Endodermal cell (in vitro differentiated cells): Measurements from ENCODE around the gene SMARCA4. TPM values are rescaled to one million over a fixed set of nuclear protein-coding genes. Genes with fewer than 3 reads are reported as not detected.

ENCODE experiments used
- DNase-seq: peaks from one replicate; pipeline ENCODE4 v3.0.0-alpha.2; 2017
- H3K27ac ChIP-seq: 2 replicates; pipeline ENCODE4 v1.5.1; 2013; ENCODE audit warnings: mild to moderate bottlenecking, low read depth, low read length, moderate library complexity
- H3K27me3 ChIP-seq: 2 replicates; pipeline ENCODE4 v1.6.1; 2013; ENCODE audit warnings: mild to moderate bottlenecking, low read length, moderate library complexity; ENCODE audit not compliant: insufficient read depth, control insufficient read depth, poor library complexity, severe bottlenecking
- H3K36me3 ChIP-seq: 2 replicates; pipeline ENCODE4 v1.7.0; 2013; ENCODE audit warnings: mild to moderate bottlenecking, low read length, moderate library complexity; ENCODE audit not compliant: control insufficient read depth, insufficient read depth
- H3K4me1 ChIP-seq: one replicate; pipeline ENCODE4 v1.7.0; 2013; ENCODE audit warnings: low read length; ENCODE audit not compliant: control insufficient read depth, insufficient read depth
- H3K4me3 ChIP-seq: 2 replicates; pipeline ENCODE4 v1.5.1; 2013; ENCODE audit warnings: mild to moderate bottlenecking, low read length, moderate library complexity
- H3K9ac ChIP-seq: 2 replicates; pipeline ENCODE4 v1.6.1; 2013; ENCODE audit warnings: mild to moderate bottlenecking, low read length, moderate library complexity; ENCODE audit not compliant: poor library complexity, severe bottlenecking; ENCODE audit errors: extremely low read depth
- H3K9me3 ChIP-seq: 2 replicates; pipeline ENCODE4 v1.6.1; 2013; ENCODE audit warnings: mild to moderate bottlenecking, low read length, moderate library complexity; ENCODE audit not compliant: control insufficient read depth
- H3K27ac Mint-ChIP-seq: 2 replicates; pipeline ENCODE4 v1.8.0; 2020; ENCODE audit warnings: mixed read lengths
- H3K27me3 Mint-ChIP-seq: 2 replicates; pipeline ENCODE4 v1.8.0; 2021; ENCODE audit warnings: mild to moderate bottlenecking, mixed read lengths; ENCODE audit not compliant: insufficient read depth
- H3K36me3 Mint-ChIP-seq: 2 replicates; pipeline ENCODE4 v1.8.0; 2020; ENCODE audit warnings: low read depth, mixed read lengths
- H3K4me1 Mint-ChIP-seq: 2 replicates; pipeline ENCODE4 v1.8.0; 2020; ENCODE audit warnings: mixed read lengths
- H3K4me3 Mint-ChIP-seq: 2 replicates; pipeline ENCODE4 v1.8.0; 2020; ENCODE audit warnings: mild to moderate bottlenecking, moderate library complexity, mixed read lengths
- H3K9me3 Mint-ChIP-seq: 2 replicates; pipeline ENCODE4 v1.8.0; 2020; ENCODE audit warnings: mild to moderate bottlenecking, mixed read lengths
- WGBS, 2 experiments: methylation state at CpG; one replicate each; pipeline versions ENCODE4 v1.1.5 to v1.1.7; 2013; ENCODE audit warnings: missing lambda C conversion rate in 2 of 2, mixed read lengths in 1 of 2; ENCODE audit not compliant: insufficient coverage in 1 of 2, insufficient read length in 1 of 2; 5-methylcytosine and 5-hydroxymethylcytosine counted together
- total RNA-seq, 2 donors: library from RNA; stranded (reverse); fragmentation: NEBNext Ultra II Directional in 1 of 2; extraction: Animal tissue kit (Norgen Biotek cat#: 25700) in 1 of 2; gene quantifications; 2 replicates in 1 of 2; 3 replicates in 1 of 2; pipeline ENCODE4 v1.2.1, GENCODE V29; 2021
- TF ChIP-seq, protein P1 (sequence below): fragments of 200-600 bp; sonication (generic); conservative IDR thresholded peaks from 2 replicates; pipeline ENCODE4 v1.5.0; 2021; ENCODE audit warnings: antibody characterized with exemption, mild to moderate bottlenecking

The SMARCA4 gene
- total RNA-seq, 2 donors from 2014 or later, result 290 to 292 TPM

GRCh38 chr19:11053817-11054195 lies 93.0 kb downstream of the SMARCA4 start:
- WGBS, 2 experiments, result 92 to 97% methylated on average over 4 of the region's 4 CpGs
- H3K4me1 ChIP-seq, result no peaks in the 10 kb centered on the region
- no peak for DNase-seq
- Mint-ChIP-seq H3K4me1 (no peaks in the 10 kb centered on the region), H3K4me3 (no peak overlapping the region), H3K27ac (no peak overlapping the region), H3K27me3 (no peaks in the 10 kb centered on the region), H3K36me3 (peaks cover 43% of the 10 kb centered on the region), H3K9me3 (no peaks in the 10 kb centered on the region)
- no peaks in the 10 kb centered on the region for H3K9me3 ChIP-seq
- H3K36me3 ChIP-seq, result peaks cover 75% of the 10 kb centered on the region
- no peak overlapping the region for H3K27ac ChIP-seq
- no peak overlapping the region for H3K9ac ChIP-seq
- H3K27me3 ChIP-seq, result no peaks in the 10 kb centered on the region
- no peak overlapping the region for H3K4me3 ChIP-seq
- TF ChIP-seq, protein P1, sequence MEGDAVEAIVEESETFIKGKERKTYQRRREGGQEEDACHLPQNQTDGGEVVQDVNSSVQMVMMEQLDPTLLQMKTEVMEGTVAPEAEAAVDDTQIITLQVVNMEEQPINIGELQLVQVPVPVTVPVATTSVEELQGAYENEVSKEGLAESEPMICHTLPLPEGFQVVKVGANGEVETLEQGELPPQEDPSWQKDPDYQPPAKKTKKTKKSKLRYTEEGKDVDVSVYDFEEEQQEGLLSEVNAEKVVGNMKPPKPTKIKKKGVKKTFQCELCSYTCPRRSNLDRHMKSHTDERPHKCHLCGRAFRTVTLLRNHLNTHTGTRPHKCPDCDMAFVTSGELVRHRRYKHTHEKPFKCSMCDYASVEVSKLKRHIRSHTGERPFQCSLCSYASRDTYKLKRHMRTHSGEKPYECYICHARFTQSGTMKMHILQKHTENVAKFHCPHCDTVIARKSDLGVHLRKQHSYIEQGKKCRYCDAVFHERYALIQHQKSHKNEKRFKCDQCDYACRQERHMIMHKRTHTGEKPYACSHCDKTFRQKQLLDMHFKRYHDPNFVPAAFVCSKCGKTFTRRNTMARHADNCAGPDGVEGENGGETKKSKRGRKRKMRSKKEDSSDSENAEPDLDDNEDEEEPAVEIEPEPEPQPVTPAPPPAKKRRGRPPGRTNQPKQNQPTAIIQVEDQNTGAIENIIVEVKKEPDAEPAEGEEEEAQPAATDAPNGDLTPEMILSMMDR, result no peak

DNA sequence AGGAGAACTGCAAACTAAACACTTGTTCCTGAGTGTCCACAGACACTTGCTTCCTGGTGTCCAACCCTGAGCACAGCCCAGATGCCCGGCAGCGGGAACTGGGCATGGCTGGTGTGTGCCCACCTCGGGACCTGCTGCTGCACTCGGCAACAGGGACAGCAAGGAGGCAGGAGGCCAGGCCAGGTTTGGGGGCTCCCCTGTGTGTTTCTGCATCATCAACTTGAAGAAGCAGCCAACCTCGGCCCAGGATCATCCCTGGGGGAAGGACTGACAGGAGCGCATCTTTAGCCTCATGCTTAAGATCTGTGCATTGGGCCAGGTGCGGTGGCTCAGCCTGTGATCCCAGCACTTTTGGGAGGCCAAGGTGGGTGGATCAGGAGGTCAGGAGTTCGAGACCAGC lies 93.4 kb downstream of the SMARCA4 start:
- Mint-ChIP-seq H3K36me3 (peaks cover 41% of the 10 kb centered on the region), H3K27me3 (no peaks in the 10 kb centered on the region), H3K9me3 (no peaks in the 10 kb centered on the region), H3K4me3 (no peak overlapping the region), H3K27ac (no peak overlapping the region), H3K4me1 (no peaks in the 10 kb centered on the region)
- Histone ChIP-seq H3K9ac (no peak overlapping the region), H3K4me3 (no peak overlapping the region), H3K27me3 (no peaks in the 10 kb centered on the region), H3K36me3 (peaks cover 73% of the 10 kb centered on the region), H3K4me1 (no peaks in the 10 kb centered on the region), H3K27ac (no peak overlapping the region), H3K9me3 (no peaks in the 10 kb centered on the region)
- TF ChIP-seq, protein P1, result no peak
- WGBS, 2 experiments, result 86 to 93% methylated on average over 8 of the region's 8 CpGs
- no peak for DNase-seq

- 95 to 97% methylated on average over 8 of the region's 8 CpGs for WGBS, 2 experiments
- Mint-ChIP-seq H3K27ac (no peak overlapping the region), H3K4me3 (no peak overlapping the region), H3K36me3 (peaks cover 41% of the 10 kb centered on the region), H3K27me3 (no peaks in the 10 kb centered on the region), H3K9me3 (no peaks in the 10 kb centered on the region), H3K4me1 (no peaks in the 10 kb centered on the region)
- H3K27ac ChIP-seq, result no peak overlapping the region
- no peak for DNase-seq
- TF ChIP-seq, protein P1, result no peak
- no peak overlapping the region for H3K4me3 ChIP-seq
- no peaks in the 10 kb centered on the region for H3K4me1 ChIP-seq
- no peaks in the 10 kb centered on the region for H3K27me3 ChIP-seq
- H3K36me3 ChIP-seq, result peaks cover 73% of the 10 kb centered on the region
- H3K9ac ChIP-seq, result no peak overlapping the region
- no peaks in the 10 kb centered on the region for H3K9me3 ChIP-seq
These were observed 93.8 kb downstream of the SMARCA4 start for GRCh38 chr19:11054628-11055027.
